Panc1 (cell line): Measurements from ENCODE around the gene SLC6A17. TPM values are rescaled to one million over a fixed set of nuclear protein-coding genes. Genes with fewer than 3 reads are reported as not detected.

Source experiments
- ATAC-seq: fragments of 200-7000 bp; cut with Tn5 transposase; 2 replicates; pipeline ENCODE4 v1.9.1; 2020; ENCODE audit warnings: mild to moderate bottlenecking, moderate library complexity
- BruUV-seq: library from RNA; stranded (reverse); fragments of 400-500 nt; replicated peaks from 2 replicates; lab custom pipeline; 2021; lab: Mats Ljungman, UMichigan
- CTCF ChIA-PET: fragments of 300-600 bp; sonication (Branson Sonifier 250); formaldehyde crosslinking; loops from one replicate; lab custom pipeline; 2022; ENCODE audit warnings: antibody characterized with exemption; lab: Charles Lee
- POLR2A ChIA-PET: fragments of 300-600 bp; sonication (Branson Sonifier 250); formaldehyde crosslinking; loops from one replicate; lab custom pipeline; 2022; ENCODE audit warnings: antibody characterized with exemption; lab: Charles Lee
- DNase-seq: peaks from one replicate; pipeline ENCODE4 v3.0.0-alpha.2; 2010; ENCODE audit warnings: low read depth, low spot score
- H3K27ac ChIP-seq: 2 replicates; pipeline ENCODE4 v1.5.1; 2011; ENCODE audit warnings: mild to moderate bottlenecking, low read length, inconsistent platforms
- H3K27me3 ChIP-seq: fragments of 200-500 bp; sonication (Bioruptor generic); 2 replicates; pipeline ENCODE4 v1.6.0; 2014; ENCODE audit warnings: low read length, inconsistent platforms; ENCODE audit not compliant: control insufficient read depth, insufficient read depth
- H3K36me3 ChIP-seq: fragments of 200-500 bp; sonication (Bioruptor generic); 2 replicates; pipeline ENCODE4 v1.5.1; 2014; ENCODE audit warnings: inconsistent platforms, mild to moderate bottlenecking, low read length, moderate library complexity; ENCODE audit not compliant: control insufficient read depth, insufficient read depth
- H3K4me1 ChIP-seq: 2 replicates; pipeline ENCODE4 v1.5.1; 2011; ENCODE audit warnings: inconsistent platforms, mild to moderate bottlenecking, low read length, moderate library complexity; ENCODE audit not compliant: control insufficient read depth, insufficient read depth
- H3K4me3 ChIP-seq, 2 experiments: 2 replicates each; pipeline ENCODE4 v1.5.1; 2011 to 2012; ENCODE audit warnings: low read depth in 2 of 2, low read length in 2 of 2, mild to moderate bottlenecking in 2 of 2, inconsistent platforms in 1 of 2, moderate library complexity in 1 of 2
- H3K9me3 ChIP-seq: fragments of 200-500 bp; sonication (Bioruptor generic); 2 replicates; pipeline ENCODE4 v1.5.1; 2014; ENCODE audit warnings: low read depth, mild to moderate bottlenecking, inconsistent platforms, low read length, moderate library complexity; ENCODE audit not compliant: control insufficient read depth, insufficient read depth
- CTCF ChIP-seq: fragments of 450-650 bp; IDR thresholded peaks from 2 replicates; pipeline ENCODE4 v1.5.1; 2017; ENCODE audit warnings: mild to moderate bottlenecking
- POLR2AphosphoS5 ChIP-seq: IDR thresholded peaks from 2 replicates; pipeline ENCODE4 v1.6.1; 2012; ENCODE audit warnings: mild to moderate bottlenecking, low read depth, low read length, moderate library complexity
- REST ChIP-seq, 2 experiments: IDR thresholded peaks; 2 replicates each; pipeline ENCODE4 v1.6.1; 2011 to 2012; ENCODE audit warnings: low read depth in 2 of 2, control low read depth in 1 of 2, low read length in 1 of 2, mild to moderate bottlenecking in 1 of 2, moderate library complexity in 1 of 2; ENCODE audit not compliant: insufficient read depth in 1 of 2
- SIN3A ChIP-seq: IDR thresholded peaks from 2 replicates; pipeline ENCODE4 v1.6.1; 2012; ENCODE audit warnings: low read depth, mild to moderate bottlenecking, low read length, moderate library complexity, borderline replicate concordance; ENCODE audit not compliant: insufficient read depth
- TCF7L2 ChIP-seq: IDR thresholded peaks from 2 replicates; pipeline ENCODE4 v1.6.1; 2011; ENCODE audit warnings: mild to moderate bottlenecking, low read depth, low read length, inconsistent platforms
- in situ Hi-C: cut with HindIII; loops from 2 replicates; pipeline ENCODE4 v1.10.0; 2016; ENCODE audit warnings: low sequenced_read_pairs, low pct_unique_long_range_greater_than_20kb
- intact Hi-C: fragments of 100-400 bp; cut with micrococcal nuclease; formaldehyde crosslinking; loops from one replicate; pipeline ENCODE4 v1.10.0; 2022; ENCODE audit not compliant: unreplicated experiment
- total RNA-seq: library from RNA; stranded (reverse); gene quantifications from one replicate; pipeline ENCODE4 v1.2.1, GENCODE V29; 2021; ENCODE audit not compliant: unreplicated experiment

Gene SLC6A17
- total RNA-seq, 1 experiment from 2014 or later, result 5.7 TPM

- DNase-seq, result no peak
- ATAC-seq, result no peak
- CTCF ChIA-PET, result interaction anchor here (4.5 kb wide), 1 partner anchor 106 kb away, joined by 77 read pairs; no protein-coding TSS in a partner anchor
- H3K4me3 ChIP-seq, result no peak overlapping the region
- POLR2A ChIA-PET, result no interaction called here
- peaks cover 11% of the 10 kb centered on the region for H3K4me1 ChIP-seq
- BruUV-seq, result no TSS peak
- TF ChIP-seq REST (IDR thresholded peaks at IDR 0.05; ENCODE audit: insufficient read depth in 1 of 2, low read depth in 2 of 2, low read length in 1 of 2) (no peak), POLR2AphosphoS5 (no peak), SIN3A (no peak), CTCF (no peak), TCF7L2 (no peak)
- in situ Hi-C loops (no loop called here), intact Hi-C loops (loop anchor here (2.0 kb wide), 1 partner anchor 255 kb away; no protein-coding TSS in a partner anchor)
- H3K36me3 ChIP-seq, result no peaks in the 10 kb centered on the region
- H3K9me3 ChIP-seq, result no peaks in the 10 kb centered on the region
- no peak overlapping the region for H3K27ac ChIP-seq
- no peaks in the 10 kb centered on the region for H3K27me3 ChIP-seq
Measured at GRCh38 chr1:110205591-110206155, 55.4 kb downstream of the SLC6A17 start.

GRCh38 chr1:110206261-110206920, 56.1 kb downstream of the SLC6A17 start:
- BruUV-seq, result no TSS peak
- Histone ChIP-seq H3K36me3 (no peaks in the 10 kb centered on the region; the same call in 1 of the 2 replicates), H3K4me3 (no peak overlapping the region), H3K27me3 (no peaks in the 10 kb centered on the region), H3K4me1 (peaks cover 11% of the 10 kb centered on the region), H3K27ac (no peak overlapping the region), H3K9me3 (no peaks in the 10 kb centered on the region)
- no peak for DNase-seq
- intact Hi-C loops, result loop anchor here (2.0 kb wide), 1 partner anchor 254 kb away; no protein-coding TSS in a partner anchor
- no peak for ATAC-seq
- in situ Hi-C loops, result no loop called here
- CTCF ChIA-PET, result interaction anchor here (0.6 to 4.5 kb wide), 5 partner anchors 14 to 254 kb away, joined by 3 to 77 read pairs (median 6); no protein-coding TSS in a partner anchor
- POLR2A ChIA-PET, result no interaction called here
- TF ChIP-seq SIN3A (no peak), TCF7L2 (no peak), CTCF (no peak), REST (IDR thresholded peaks at IDR 0.05; ENCODE audit: insufficient read depth in 1 of 2, low read depth in 2 of 2, low read length in 1 of 2) (no peak), POLR2AphosphoS5 (no peak)
